HG03097 (cell line): ENCODE data around the gene SPEM1.

Source experiments
- ATAC-seq: cut with Tn5 transposase; IDR thresholded peaks from one replicate; pipeline ENCODE4 v1.9.1; 2021; ENCODE audit not compliant: unreplicated experiment, low FRiP score

The SPEM1 gene

GRCh38 chr17:7438656-7439460 is 18.7 kb downstream of the SPEM1 start:
- no peak for ATAC-seq

DNA sequence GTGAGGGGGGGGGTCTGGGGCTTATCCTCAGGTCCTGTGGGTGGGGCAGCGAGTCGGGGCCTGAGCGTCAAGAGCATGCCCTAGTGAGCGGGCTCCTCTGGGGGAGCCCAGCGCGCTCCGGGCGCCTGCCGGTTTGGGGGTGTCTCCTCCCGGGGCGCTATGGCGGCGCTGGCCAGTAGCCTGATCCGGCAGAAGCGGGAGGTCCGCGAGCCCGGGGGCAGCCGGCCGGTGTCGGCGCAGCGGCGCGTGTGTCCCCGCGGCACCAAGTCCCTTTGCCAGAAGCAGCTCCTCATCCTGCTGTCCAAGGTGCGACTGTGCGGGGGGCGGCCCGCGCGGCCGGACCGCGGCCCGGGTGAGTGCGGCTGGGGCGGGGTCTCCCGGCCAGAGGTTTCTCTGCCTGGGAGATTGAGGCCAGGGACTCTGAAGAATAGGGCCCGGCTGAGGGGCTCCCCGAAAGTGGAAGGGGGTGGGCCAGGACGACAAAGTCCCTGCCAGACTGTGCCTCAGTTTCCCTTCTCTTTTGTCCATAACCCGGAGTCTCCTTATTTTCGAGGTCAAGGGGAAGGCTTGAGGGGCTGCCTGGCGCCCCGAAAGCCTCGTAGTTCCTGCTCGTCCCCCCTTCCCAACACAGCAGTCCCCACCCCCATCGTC is 19.5 kb downstream of the SPEM1 start, which contains the start of gene FGF11:
TSS of gene FGF11 (plus strand) at position 51 of the 651 bp plus-strand sequence. CDS start at position 160, 109 bp downstream.
- no peak for ATAC-seq

DNA sequence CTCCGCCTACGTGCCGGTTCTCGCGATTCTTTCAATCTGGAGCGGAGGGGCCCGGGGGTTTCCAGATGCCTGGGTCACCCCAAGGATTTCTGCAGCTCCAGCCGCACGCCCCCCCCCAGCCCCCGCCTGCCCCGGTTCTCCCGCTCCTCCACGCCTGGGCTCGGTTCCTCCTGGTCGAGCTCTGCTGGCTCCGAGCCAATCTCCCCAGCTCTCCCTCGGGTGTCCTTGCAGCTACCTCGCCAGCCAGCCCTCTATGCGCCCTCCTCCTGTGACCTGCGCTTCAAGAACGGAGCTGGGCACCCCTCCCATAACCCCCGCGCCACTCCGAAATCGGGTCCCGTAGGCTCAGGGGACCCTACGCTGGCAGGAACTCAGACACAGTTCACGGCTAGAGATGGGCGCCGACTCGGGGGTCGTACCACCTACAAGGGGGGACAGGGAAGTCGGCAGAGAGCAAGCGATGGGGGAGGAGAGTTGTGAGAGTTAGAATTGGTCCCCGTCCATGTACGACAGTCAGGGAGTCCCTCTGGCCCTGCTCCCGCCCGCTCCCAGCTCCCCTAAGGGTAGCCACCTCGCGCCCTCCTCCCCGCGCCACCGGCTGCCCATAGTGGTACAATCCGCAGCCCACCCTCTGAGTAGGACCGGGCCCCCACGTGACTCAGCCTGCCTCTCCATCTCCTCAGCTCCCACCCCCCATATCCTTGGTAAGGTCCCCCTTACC is 20.1 kb downstream of the SPEM1 start:
- no peak for ATAC-seq

DNA sequence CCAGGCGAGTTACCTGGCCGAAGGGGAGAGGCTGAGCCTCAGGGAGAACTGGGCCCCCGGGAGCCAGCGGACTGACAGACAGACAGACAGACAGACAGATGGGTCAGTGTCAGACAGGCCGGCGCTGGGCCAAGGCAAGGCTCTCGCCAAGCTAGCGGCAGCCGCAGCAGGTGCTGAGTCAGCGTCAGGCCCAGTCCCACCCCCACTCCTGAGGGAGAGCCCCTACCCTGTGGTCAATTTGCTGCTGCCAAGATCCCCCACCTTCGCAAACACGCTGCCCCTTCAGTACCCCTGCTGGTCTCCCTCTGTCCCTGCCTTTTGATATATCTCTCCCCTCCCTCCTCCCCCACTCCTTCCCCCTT is 20.7 kb downstream of the SPEM1 start:
- ATAC-seq, result no peak

GRCh38 chr17:7441266-7441665 is 21.1 kb downstream of the SPEM1 start:
- no peak for ATAC-seq

- no peak for ATAC-seq
Observed at GRCh38 chr17:7442142-7442541, 22.0 kb downstream of the SPEM1 start.

GRCh38 chr17:7443499-7444485 is 23.7 kb downstream of the SPEM1 start:
- ATAC-seq, result no peak

- ATAC-seq, result no peak
Observed at GRCh38 chr17:7444682-7445618, 24.8 kb downstream of the SPEM1 start, which contains the start of gene CHRNB1. Gene CHRNB1, plus strand, starts transcription at chr17:7445061. Its CDS starts 67 bp downstream, at chr17:7445128.

DNA sequence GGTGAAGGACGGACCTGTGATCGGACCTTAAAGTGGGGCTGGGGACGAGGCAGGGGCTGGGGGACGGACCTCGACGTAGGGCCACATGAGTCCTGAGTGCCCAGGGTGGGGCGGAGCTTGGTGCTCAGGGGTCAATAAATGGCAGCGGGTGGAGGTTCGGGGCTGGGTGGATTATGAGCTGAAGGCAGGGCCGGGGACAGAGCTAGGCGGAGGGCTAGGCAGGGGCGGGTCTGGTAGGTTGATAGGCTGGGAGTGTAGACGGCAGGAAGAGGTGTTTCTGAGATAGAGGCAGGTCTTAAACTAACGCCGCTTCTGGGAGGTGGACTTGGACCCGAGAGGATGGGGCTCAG is 25.5 kb downstream of the SPEM1 start:
- no peak for ATAC-seq

DNA sequence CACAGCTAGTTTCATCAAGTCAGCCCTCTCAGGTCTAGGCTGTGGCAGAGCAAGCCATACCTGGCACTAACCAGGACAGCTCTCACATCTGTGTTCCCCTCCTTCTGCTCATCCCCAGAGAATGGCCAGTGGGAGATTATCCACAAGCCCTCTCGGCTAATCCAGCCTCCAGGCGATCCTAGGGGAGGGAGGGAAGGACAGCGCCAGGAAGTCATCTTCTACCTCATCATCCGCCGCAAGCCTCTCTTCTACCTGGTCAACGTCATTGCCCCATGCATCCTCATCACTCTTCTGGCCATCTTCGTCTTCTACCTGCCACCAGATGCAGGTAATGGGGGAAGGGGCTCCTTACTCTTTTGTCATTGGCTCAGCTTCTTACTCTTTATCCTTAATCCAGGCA is 28.3 kb downstream of the SPEM1 start:
- ATAC-seq, result no peak

DNA sequence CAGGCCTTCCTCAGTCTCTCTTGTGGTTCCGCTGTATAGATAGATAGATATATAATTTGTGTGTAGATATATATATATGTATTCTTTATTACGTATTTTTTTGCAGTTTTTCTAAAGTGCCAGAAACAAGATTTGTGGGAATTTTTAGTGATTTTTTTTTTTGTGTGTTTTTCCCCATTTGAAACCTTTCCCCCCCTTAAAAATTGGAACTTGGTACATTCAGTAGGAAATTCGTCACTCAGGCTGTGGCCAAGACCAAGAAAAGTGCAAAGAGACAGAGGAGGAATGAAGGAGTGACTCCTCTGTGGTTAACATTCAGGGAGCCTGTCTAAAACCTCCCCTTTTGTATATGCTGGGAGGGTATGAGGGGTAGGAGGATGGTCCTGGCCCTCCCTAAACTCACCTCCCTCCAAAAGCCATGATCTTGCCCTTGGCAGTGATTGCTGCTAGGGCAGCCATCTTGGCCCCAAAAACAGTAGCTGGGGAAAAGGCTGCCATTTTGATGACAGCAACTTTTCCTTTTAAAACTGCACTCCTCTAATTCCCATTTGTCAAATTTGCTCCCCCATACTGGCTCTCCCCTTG is 39.9 kb downstream of the SPEM1 start:
- no peak for ATAC-seq

DNA sequence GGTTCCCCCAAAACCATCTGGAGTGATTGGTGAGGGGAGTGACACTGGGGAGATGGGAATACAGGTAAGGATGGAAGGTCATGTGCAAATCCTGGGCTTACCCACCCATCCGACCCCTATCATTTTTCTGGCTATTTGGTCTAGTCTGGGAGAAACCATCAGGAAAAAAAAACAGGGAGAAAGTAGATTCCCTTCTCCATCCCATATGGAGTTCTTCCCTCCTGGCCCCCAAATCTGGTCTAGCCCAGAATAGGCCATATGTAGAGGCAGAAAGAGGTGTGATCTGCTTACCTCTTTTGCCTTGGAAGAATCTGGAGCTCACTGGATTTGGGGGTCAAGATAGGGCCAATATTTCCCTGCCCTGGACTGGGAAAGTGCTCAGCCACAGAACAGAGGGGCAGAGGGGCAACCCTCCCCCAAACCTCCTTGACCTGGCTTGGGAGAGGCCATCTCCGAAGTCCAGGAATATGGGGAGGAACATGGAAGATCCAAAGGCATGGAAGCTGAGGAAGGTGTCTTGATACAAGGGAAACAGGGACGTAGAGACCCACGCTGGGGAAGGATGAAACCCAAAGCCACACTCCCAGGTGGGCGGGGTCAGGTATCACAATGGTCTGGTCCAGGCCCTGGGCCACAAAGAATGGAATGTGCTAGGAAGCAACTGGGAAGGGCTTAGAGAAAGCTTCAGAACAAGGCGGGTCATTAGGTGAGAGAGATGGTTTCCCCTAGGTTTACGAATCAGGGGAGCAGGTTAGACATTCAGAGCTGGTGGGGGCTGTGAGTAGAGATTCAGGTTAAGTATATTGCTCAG is 40.9 kb downstream of the SPEM1 start:
- ATAC-seq, result no peak

- no peak for ATAC-seq
Observed at GRCh38 chr17:7462474-7463371, 42.6 kb downstream of the SPEM1 start.

- no peak for ATAC-seq
Observed at GRCh38 chr17:7463372-7463846, 43.3 kb downstream of the SPEM1 start.

DNA sequence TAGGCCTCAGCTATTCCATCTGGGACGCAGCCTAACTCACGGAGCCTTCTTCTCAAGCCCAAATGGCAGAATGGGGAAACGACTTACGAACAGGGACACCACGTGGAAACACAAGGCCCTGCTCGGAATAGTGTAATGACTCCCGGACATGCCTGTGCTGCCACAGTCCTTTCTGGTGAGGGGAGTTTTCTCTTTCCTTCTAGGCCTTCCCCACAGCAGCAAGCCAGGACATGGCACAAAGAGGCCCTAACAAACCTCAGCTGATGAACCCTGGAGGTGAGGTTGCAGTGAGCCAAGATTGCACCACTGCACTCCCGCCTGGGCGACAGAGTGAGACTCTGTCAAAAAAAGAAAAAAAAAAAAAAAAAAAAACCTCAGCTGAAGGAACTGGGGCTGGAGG is 44.0 kb downstream of the SPEM1 start:
- no peak for ATAC-seq

DNA sequence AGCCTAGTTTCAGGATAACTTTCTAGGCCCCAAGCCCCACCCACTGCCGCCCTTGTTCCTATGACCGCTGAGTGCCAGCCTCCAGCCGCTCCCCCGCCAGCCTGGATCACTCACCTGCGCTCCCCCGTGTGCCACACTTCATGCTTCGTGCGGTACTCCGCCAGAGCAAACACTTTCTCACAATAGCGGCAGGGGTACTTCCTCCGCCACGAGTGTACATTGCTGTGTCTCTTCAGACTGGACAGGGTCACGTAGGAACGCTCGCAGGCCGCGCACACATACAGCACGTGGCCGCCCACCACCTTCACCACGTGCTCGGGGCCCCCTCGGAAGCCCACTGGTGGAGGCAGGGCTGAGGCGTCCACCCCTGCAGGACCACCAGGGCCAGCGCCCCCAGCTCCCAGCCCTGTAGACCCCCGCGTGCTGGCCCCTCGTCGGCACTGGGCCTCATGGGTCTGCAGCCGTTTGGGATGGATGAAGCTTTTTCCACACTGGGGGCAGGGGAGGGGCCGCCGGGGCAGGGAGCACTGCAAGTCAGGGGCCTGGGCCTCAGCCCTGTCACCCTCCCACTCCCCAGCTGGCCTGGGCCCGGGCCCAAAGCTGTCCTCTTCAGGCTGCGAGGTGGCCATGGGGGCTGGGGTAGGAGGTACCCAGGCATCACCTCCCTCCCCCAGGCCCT is 45.6 kb downstream of the SPEM1 start:
- no peak for ATAC-seq

GRCh38 chr17:7466318-7466638 is 46.2 kb downstream of the SPEM1 start:
- ATAC-seq, result no peak
